Ishikawa (cell line): ENCODE measurements around the gene C7orf57.

ENCODE experiments used
- EGR1 ChIP-seq: IDR thresholded peaks from 2 replicates; pipeline ENCODE4 v1.6.1; 2012
- MAX ChIP-seq: IDR thresholded peaks from 2 replicates; pipeline ENCODE4 v1.6.1; 2012
- REST ChIP-seq: IDR thresholded peaks from 2 replicates; pipeline ENCODE4 v1.6.1; 2012; ENCODE audit warnings: low read depth, mild to moderate bottlenecking

GRCh38 chr7:48098846-48099245 lies 63.5 kb downstream of the C7orf57 start:
- TF ChIP-seq REST = no peak
- TF ChIP-seq MAX = no peak
- TF ChIP-seq EGR1 = no peak
